HG03159 (cell line): ENCODE data around the gene FBLN5.
A peak's percentile ranks its signal among the peaks of the same experiment; 100 is the strongest.
"Not testable (repeated sequence)": the region's sequence is repeated elsewhere in the genome, so short reads cannot be mapped to it uniquely, and the experiment has no call there.

ENCODE experiments used
- ATAC-seq: cut with Tn5 transposase; IDR thresholded peaks from one replicate; pipeline ENCODE4 v1.9.1; 2021; ENCODE audit warnings: mild to moderate bottlenecking, moderate library complexity; ENCODE audit not compliant: unreplicated experiment

Gene FBLN5

DNA sequence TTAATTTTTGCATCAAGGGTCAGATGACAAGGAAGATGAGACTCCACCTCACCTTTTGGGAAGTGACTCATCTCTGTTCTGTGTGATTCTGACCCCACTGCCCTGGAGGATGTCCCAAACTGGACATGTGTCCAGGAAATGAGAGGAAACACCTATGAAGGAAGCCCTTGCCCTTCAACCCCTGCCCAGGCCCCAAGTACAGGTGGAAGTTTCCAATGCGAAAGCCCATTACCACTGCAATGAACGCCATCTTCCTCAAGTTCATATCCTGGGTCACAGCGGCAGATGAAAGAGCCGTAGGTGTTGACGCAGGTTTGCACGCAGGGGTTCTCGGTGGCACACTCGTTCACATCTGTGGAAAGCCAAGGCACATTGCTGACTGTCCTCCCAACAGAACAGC lies 60.5 kb downstream of the FBLN5 start:
- no peak for ATAC-seq

DNA sequence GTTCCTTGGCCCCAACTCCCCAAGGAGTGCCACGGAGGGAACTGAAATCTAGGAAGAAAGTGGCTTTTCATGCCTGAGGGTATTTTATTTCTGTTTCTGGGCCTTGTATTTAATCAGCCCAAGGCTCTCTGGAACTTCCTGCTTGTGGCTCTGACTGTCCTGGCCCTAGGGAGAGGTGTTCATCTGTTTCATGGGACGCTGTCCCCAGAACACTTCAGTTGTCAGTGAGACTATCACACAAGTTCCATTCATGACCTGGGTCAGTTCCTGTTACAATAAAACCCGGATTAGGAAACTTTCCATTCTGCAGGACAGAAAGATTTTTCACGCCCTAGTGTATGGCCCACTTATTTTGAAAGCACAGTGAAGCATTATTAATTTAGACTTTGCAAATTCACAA lies 61.7 kb downstream of the FBLN5 start:
- ATAC-seq, result no peak

DNA sequence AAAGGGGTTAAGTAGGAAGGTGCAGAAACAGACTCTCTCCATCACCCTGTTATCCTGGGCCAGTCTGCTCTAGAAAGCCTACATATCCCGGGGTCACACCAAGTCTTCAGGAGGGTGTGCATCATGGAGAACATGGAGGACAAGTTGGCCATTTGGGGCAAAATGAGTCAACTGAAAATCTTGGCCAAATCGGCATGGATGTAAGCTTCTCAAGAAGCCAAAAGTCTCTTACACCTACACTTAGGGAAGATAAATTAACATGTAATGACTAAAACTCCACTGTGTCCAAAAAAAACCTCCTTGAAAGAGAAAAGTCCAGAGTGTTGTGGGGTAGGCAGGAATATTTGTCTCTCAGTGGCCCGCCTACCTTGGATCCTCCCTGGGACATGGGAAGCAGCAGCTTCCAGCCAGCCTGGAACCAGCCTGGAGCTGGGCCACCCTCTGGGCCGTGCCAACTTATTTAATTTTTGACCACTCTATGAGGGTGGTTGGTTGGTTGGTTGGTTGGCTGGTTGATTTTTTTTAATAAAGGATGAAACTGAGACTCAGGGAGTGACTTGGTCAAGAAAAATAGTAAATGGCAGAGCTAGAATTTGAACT lies 62.3 kb downstream of the FBLN5 start:
- ATAC-seq, result no peak

DNA sequence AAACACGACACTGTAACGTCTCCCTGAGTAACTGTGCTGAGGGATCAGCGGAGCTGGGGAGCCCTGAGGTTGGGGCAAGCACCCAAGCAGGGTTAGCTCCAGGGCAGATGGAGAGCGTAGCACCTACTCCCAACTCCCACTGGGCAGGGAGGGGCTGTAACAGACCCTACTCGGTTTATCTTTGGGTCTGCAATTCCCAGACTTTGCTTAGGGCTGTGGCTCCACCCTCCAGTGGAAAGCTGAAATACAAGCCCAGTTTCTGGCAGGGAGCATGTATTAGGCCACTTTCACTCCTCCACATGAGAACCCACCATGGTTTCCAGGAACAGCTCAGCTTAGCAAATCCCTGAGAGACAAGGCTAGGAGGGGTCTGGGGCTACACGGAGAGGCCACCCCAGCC lies 62.8 kb downstream of the FBLN5 start:
- no peak for ATAC-seq

DNA sequence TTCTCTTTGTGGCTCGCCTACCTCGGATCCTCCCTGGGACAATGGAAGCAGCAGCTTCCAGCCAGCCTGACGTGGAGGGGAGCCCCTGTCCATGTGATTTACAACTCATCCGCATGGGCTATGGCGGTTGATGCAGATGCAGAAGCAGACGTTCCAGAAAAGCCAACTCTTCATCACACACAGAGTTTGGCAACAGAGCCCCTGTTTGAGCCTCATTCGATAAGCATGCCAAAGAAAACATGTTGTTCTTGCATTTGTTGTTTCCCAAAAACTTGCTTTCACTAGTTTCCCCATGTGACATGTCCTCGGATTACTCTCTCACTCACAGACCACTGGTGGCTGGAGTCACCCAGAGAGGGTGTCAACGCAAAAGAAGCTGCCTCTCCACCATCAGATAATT lies 63.7 kb downstream of the FBLN5 start:
- no peak for ATAC-seq

DNA sequence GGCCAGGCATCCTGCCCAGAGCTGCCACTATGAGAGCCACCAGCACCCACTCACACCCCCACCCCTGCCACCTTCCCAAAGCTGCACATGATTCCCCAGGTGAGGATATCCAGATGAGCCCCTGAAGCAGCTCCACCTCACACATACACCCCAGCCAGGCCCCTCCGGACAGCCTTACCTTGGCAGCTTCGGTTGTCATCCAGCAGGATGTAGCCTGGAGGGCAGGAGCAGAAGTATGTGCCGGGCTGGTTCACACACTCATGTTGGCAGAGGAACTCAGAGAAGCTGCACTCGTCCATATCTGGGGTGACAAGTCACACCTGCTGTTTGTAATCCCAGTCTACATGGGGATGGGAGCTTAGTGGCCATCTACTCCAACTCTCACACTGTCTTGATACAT lies 64.7 kb downstream of the FBLN5 start:
- ATAC-seq, result no peak

DNA sequence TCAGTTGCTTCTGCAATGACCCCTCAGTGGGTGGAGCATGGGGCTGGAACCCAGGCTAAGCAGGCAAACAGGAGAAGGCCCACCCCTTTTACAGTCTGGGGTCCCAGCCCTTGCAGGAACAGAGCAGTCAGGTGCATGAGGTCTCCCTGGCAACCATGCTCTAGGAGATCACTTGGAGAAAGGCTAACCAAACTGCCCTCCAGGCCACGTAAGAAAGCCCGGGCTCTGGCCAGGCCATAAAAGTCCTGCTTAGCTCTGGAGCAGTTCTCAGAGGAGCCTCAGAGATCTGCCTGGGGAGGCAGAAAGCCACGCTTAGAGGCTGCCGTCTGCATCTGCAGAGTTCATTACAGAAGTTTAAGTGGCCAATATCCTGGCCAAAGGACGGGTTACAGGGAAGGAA lies 65.1 kb downstream of the FBLN5 start:
- no peak for ATAC-seq

DNA sequence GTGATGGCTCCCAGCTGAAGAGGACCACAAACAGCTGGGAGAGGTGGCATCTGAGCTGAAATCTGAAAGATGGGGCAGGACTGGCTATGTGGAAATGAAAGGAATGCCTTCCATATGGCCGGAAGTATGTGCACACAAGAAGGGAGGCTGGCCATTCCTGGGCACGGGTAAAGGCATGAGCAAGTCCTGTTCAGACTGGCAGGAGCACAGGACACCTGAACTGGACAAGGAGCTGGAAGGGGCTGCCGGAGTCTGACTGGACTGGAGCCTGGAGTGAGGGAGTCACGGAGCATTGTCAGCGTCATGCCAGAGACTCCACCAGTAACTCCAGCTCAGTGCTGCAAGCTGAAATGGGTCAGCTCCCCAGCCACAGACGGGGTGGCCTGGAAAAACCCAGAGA lies 68.3 kb downstream of the FBLN5 start:
- ATAC-seq, result no peak

DNA sequence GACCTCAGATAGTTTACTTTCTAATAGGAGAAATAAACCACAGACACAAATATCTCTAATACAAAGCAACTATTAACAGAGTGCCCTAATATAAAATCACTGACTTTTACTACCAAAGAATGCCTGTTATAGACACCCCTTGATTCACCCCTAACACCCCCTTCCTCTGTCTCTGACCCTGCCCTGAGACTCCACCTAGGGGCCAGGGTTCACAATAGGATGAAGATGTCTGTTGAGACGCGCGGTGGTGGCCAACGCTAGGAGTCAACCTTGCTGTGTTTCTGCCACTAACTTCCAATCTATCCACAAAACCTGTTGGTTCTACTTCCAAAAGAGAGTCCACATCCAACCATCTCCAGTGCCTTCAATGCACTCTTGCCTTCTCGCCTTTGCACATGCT lies 69.2 kb downstream of the FBLN5 start:
- no peak for ATAC-seq

DNA sequence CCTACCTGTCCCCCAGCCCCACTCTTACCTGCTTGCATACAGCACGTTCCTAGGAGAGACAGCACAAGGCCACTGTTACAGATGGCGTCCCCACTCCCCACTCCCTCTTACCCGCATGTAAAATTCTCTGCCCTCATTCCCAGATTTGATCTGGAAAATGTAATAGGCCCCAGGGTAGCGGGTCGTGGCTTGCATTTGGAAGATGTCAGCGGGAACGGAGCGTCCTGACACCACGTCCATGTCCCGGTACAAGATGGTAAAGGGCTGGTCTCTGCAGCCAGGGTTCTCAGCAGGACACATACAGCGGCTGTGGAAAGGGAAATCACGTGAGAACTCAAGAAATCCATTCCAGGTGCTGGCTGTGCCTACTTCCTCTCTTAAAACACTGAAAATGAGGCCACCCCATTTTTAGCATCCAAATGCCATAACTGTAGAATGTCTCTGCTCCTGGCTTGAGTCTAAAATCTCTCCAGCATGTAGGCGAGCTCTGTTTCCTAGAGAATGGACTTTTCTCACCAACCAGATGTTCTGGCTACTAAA lies 70.0 kb downstream of the FBLN5 start:
- ATAC-seq, result no peak

DNA sequence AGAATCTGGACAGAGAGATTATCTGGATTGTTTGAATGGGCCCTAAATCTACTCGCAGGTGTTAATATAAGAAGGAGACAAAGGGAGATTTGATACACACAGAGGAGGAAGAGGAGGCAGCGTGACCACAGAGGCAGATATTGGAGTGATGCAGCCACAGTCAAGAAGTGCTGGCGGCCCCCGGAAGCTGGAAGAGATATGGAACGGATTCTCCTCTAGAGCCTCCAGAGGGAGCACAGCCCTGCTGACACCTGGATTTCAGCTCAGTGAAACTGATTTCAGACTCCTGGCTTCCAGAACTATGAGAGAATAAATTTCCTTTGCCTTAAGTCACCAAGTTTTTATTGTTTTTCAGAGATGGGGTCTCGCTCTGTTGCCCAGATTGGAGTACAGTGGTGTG lies 71.0 kb downstream of the FBLN5 start:
- ATAC-seq, result no peak

DNA sequence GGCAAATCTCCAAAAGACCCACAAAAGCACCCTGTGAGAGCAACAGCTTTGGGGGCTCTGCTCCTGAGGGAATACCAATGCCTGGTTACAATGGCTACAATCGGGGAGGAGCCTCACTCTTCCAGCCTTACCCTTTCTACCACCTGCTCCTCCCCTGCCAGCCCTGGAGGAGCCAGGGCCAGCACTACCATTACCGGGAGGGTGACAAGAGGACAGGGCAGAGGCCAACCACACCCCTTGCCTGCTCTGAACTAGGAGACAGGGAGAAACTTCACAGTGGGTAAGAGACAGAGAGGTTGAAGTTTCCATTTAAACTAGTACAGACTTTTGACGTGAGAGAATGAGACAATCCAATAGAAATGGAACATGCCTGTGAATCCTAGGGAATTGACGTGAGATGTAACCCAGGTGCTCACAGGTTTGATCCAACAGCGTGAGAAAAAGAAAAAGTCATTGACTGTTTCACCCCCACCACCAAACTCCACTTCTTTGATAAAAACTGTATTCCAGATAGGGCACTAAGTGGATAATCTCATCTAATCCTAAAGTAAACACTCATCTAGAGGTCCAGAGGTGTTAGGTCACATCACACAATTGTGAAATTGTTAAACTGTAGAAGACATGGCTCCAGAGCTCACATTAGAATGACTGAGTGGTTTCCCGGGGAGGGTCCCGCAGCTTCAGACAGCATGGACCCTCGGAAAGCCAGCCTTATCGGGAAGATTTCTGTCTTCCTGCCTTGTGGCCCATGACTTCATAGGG lies 71.8 kb downstream of the FBLN5 start:
- no peak for ATAC-seq

DNA sequence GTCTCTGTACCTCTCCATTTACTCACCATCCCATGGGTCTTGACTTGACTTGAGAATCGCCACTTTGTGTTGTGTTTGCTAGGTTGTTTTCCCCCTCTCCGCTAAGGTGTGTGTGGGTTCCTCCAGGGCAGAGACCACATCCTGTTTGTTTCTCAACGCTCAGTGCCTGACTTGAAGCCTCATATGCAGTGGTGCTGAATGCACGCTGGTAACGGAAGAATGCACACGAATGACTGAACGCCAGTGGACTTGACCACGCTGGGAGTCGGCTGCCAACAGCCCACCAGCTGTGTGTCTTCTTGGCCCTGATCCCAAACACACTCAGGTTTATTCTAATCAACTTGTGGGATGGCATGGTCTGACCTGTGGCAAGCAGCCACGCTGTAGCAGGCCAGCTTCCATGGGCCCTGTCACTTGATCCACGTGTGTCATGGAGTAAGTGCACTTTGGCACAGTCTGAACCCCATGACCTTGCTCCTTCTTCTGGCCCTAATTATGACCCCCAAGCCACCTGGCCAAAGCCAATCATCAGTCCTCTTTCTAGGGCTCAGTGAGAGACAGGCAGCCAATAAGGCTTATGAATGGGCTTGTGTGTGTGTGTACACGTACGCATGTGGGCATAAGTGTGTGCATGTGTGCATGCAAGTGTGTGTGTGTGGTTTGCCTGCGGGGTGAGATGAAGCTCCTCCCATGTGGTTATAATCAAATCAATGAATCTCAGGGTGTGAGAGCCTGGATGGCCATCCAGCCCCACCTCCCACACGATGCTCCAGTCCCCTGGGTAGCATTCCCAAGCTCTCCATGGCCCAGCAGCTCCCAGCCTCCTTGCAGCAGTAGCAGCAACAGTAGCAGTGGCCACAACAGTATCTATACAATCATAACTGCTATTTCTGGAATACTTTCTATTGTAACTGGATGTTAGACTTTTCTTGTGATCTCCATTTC lies 73.8 kb downstream of the FBLN5 start:
- ATAC-seq, result peak; percentile 73

DNA sequence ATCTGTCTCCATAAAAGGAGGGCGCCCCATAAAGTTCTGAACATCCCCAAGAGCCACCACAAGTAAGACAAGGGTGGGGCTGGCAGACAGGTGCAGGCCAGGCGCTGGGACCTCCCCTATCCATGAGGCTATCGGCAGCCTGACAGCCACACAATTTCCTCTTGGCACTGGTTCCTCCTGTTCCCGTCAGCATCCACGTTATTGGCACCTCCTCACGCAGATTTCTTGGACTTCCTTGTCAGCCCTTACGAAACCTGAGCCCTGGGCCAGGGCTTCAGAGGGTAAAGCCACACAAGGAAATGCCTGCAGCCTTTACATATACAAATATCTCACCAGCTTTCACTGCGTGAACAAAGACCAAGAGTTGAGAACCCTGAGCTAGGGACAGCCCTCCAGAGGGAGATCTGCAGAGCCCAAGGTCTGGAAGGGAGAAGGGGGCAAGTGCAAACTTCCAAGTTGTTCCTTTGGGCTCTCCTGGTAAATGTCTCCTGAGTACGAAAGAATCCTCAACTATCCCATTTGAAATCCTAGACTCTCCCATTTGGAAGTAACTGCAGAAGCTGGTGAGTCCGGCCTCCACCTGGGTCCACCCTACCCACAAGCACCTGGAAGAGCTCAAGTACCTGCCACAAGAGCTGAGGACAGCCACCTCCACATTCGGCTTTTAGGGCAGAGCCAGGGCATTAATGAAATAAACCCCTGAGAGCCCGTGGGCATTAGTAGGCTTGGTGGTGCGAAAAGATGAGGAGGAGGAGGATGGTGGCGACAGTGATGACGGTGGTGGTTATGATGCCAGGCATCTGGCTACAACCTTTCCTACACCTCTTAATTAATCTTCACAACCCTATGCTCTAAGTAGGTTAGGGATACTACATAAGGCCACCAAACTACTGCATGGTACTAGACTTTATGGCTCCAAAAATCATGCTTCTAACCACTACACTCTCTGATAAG lies 74.7 kb downstream of the FBLN5 start:
- ATAC-seq, result peak; percentile 29

DNA sequence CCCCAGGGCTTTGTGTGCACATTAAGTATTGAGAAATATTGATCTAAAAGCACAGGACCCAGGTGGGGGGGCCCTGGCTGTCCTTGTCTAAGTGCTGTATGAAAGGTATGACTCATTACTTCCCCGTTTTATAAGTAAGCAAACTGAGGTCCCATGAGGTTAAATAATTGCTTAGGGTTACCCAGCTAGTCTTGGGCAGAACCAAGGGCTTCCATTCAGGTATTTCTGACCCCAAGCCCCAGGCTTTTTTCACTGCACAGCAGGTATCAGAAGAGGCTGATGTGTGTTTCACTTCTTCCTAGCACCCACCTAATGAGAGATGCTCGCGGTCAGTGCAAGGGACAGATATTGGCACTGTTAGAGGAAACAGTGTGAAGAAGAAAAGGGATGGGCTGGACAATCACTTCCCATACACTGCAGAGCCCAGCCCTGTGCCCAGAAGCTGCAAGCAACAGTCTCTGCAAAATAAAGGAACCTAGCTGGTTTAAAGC lies 75.4 kb downstream of the FBLN5 start:
- ATAC-seq, result peak; percentile 44

DNA sequence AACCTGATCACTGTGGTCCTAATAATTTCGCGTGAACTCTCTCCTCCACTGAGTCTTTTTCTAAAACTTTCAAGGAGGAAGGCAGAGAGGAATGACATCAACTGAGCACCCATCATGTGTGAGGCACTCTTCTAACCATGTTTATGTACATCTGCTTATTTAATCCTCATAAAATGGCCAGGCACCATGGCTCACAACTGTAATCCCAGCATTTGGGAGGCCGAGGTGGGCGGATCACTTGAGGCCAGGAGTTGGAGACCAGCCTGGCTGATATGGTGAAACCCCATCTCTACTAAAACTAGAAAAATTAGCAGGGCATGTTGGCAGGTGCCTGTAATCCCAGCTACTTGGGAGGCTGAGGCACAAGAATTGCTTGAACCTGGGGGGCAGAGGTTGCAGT lies 76.1 kb downstream of the FBLN5 start:
- ATAC-seq, result not testable (repeated sequence)

DNA sequence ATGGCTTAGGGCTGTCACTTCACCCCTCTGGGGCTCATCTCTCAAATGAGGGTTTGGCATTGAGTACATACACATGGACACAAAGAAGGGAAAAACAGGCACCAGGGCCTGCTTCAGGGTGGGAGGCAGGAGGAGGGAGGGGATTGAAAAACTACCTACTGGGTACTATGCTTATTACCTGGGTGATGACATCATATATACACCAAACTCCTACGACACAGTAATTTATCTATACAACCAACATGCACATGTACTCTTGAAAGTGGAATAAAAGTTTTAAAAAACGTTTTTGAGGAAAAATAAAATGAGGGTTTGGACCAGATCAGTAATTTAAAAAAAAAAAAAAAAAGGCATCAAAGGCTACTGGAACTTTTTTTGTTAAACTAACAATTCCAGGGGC lies 76.6 kb downstream of the FBLN5 start:
- ATAC-seq, result no peak

DNA sequence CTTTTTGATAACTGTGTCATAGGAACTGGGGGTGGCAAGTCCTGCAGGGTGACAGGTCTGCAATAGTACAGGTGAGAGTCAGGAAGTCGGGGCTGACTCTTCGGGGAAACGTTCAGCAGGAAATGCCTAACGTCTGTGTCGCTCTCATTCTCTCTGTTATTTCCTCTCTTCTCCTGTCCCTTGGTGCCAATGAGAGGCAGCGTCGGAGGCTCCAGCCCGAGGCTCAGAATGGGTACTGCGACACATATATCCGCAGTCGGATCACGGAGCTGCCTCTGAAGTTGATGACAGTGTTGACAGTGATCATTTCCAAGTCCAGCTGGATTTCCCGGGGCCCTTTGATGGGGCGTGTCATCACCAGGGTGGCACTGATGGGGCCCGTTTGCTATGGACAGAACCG lies 77.5 kb downstream of the FBLN5 start:
- ATAC-seq, result no peak

DNA sequence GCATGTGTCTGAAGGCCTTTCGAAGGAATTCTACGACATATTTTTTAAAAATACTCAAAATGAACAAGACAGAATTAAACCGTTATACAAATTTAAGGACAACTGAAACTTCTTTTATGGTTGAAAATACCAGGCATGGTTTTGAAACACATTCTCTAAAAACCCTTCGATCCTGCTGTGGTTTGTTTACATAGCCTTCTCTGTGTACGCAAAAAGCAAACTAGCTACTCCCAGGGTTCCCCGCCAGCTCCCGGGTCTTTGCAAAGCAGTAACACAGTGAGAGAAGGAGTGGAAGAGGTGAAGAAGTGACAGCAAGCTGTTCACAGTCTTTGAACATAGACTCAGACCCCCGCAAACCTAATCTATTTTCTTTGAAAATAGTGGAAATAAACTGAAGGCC lies 77.9 kb downstream of the FBLN5 start:
- ATAC-seq, result no peak

DNA sequence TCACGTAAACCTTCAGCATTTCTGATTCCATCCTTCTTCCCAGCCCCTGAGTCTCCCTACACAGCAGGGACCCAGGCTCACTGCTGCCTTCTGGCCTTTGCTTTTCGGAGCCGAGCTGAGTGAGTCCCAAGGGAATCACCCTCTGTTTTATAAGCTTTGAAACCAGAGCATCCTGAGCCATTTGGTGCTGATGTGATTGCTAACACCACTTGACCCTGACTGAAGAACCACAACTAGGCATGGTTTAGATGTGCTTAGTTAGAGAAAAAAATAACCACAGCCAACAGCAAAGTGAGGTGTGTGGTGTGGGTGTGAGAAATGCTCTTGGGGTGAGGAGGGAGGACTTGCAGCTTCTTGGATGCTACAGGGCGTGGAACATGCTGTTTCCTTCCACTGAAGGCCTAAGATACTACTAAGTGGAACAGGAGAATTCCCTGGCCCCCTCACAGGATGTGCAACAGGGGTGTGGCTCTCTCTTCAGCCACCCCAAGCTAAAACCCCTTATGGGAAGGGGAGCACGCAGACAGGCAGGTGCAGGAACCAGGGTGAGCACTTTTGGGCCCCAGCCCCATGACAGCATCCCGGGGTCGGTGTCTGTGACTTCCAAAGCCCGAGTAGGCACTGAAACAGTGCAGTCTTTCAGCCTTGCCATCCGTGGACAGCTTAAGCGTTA lies 80.0 kb downstream of the FBLN5 start, which contains the start of gene TC2N:
Gene TC2N (minus strand): TSS at position 221 of the 673 bp plus-strand sequence. CDS start 53,767 bp downstream, outside the sequence.
- no peak for ATAC-seq
